NCI-H2171 (cell line): ENCODE results near the gene CKAP2L.

Source experiments
- DNase-seq: peaks from one replicate; lab custom pipeline; 2025; lab: John Stamatoyannopoulos, UW

The CKAP2L gene

DNA sequence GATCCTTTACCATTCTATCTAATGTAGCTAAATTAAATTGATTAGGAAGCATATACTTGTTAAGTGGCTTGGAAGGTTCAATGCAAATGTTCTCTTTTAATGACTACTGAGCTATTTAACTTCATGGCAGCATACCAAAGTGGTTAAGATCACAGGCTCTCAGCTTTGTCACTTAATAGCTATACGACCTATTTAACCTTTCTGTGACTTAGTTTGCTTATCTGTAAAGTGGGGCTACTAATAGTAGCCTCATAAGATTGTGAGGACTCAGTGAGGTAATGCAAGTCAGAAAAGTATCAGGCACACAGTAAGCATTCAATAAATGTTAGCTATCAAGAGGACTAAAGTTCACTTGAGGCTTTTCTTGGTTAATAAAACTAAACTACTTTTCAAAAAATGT is 4.3 kb downstream of the CKAP2L start:
- no peak for DNase-seq

- no peak for DNase-seq
Measured at GRCh38 chr2:112758711-112759110, 5.7 kb downstream of the CKAP2L start.

- no peak for DNase-seq
Measured at GRCh38 chr2:112757265-112757664, 7.1 kb downstream of the CKAP2L start.

GRCh38 chr2:112756207-112756606 is 8.2 kb downstream of the CKAP2L start:
- no peak for DNase-seq

GRCh38 chr2:112755444-112755843 is 9.0 kb downstream of the CKAP2L start:
- no peak for DNase-seq

DNA sequence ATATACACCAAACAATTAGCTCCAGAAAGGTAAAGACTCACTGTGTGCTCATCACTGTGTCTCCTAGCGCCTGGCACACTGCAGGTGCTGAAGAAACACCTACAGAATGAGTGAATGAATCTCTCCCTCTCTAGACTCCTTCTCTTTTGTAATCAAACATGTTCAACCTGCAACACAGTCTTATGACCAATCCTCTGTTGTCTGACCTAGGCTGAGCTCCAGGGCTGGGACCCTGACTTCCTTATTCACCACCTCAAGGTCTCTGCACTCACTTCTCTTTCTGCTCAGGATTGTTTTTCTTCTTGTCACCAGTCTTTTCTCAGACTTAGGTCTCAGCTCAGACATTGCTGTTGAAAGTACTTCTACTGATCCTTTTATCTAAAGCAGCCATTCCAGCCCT is 9.8 kb downstream of the CKAP2L start:
- no peak for DNase-seq

GRCh38 chr2:112752667-112753066 is 11.7 kb downstream of the CKAP2L start:
- DNase-seq: no peak

DNA sequence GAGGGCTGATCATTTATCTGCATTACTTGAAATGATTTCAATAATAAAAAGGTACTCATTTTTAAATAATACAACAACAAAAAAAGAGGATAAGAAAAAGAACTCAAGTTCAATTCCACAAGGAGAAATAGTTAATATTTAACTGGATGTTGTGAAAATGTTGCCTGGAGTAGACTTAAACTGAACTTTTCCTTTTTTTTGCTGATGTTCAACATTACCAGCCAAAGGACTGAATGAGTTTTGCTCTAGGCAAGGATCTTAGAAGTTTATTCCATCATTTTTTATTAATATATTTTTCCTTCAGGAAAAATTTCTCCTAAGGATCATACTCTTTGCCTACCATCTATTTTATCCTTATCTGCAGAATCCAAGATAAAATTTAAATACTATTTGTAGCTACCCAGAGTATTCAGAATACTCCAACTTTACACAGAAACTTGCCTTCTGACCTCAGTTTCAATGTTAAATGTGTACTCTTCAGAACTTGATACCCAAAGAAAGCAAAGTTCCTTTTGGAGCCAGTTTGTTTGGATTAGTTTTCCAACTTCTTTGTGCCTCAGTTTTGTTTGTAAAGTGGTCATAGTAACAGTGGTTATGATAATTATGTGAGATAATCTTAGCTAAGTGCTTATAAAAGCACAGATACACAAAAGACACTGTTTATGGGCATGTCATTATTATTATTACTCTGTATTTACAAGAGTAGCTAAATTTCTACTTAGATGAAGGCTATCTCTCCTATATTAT is 12.8 kb downstream of the CKAP2L start:
- no peak for DNase-seq

- no peak for DNase-seq
Measured at GRCh38 chr2:112750560-112750843, 13.9 kb downstream of the CKAP2L start.

DNA sequence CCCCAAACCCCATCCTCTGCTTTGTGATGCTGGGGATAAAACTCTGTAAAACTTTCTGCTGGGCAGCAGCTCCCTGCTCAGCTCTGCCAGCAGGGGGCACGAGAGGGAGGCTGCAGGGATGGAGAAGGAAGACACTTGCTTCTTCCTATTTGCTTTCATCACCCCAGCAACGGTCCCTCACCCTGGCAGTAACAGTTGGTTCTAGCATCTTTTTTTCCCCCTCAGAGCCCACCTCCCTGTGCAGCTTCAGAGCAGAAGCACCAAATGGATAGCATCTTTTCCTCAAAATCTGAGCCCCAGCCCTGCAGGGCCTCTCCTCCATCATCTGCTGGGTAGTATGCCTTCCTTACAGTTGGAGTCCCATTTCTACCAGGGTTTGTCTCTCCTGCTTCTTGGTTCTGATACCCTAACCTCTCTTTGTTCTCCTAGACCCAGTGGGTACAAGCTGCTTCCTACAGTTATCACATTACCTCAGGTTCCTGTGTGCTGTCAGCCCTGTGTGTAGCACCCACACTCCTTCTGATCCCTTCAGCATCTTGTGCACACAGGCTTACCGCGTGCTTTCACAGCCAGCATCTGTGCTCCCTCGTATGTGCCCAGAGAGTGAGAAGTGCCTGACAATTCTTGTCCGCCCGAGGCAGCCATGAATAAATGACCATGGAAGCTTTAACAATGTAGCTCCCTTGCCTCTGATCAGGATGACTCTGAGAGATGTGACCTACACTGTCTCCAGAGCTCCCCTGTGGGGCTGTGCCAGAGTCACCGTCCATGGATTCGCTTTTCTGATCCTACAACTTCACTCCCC is 14.5 kb downstream of the CKAP2L start:
- DNase-seq: peak; percentile 7

GRCh38 chr2:112740527-112740926 is 23.9 kb downstream of the CKAP2L start:
- no peak for DNase-seq

- no peak for DNase-seq
Measured at GRCh38 chr2:112737542-112738232, 26.7 kb downstream of the CKAP2L start.

GRCh38 chr2:112733871-112734270 is 30.5 kb downstream of the CKAP2L start:
- no peak for DNase-seq

DNA sequence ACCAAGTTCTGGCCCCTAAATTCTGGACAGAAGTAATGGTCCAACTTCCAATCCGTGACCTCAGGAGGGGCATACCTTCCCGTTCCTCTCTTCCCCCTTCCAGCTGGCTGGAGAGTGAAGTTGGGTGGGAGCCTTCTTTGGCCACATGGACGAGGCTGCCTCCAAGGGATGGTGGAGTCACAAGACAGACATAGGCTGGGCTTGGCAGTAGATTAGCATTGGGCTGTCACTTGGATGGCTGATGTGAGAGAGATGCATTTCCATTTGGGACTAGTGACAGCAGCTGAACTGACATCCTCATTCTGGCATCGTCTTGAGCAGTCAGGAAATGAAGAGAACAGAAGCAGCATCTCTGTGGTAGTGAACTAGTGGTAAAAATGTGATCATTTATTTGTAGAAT is 31.0 kb downstream of the CKAP2L start:
- DNase-seq: no peak

DNA sequence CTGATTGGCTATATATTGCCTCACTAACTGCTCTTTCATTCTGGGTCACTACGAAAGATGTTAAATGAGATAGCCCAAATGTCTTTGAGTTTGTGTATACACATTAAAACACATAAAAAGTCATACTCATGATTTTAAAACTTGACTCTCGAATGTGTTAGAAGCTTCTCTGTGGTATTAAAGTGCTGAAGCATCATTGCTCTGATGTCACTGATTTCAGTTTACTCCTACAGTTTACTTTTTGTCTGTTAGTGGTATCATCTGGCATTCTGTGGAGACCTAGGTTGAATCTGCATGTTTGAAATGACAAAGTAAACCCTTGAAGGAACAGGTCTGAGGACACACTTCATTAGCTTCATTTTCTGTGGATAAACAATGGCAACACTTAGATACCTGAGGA is 32.9 kb downstream of the CKAP2L start:
- no peak for DNase-seq

DNA sequence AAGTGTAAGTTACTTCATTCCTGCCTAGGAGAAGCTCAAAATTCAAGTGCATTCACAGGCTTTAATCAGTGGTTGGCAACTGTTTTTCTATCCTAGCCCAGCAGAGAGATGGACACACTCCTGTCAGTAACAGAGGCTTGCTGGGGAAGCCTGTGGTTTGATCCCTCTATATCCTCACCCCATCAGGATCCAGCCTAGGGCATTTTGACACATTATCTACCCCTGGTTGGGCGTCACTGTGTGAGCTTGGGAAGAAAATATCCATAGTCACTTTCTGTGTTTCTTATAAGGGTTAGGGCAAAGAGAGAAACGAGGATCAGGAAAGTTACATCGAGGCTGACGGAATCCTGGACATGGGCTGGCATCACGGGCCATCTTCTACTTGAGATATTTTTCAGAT is 33.6 kb downstream of the CKAP2L start:
- DNase-seq: no peak

GRCh38 chr2:112730216-112730615 is 34.2 kb downstream of the CKAP2L start:
- DNase-seq: no peak

GRCh38 chr2:112728378-112729175 is 35.8 kb downstream of the CKAP2L start:
- peak; percentile 14 for DNase-seq

- no peak for DNase-seq
Measured at GRCh38 chr2:112728029-112728362, 36.4 kb downstream of the CKAP2L start.

DNA sequence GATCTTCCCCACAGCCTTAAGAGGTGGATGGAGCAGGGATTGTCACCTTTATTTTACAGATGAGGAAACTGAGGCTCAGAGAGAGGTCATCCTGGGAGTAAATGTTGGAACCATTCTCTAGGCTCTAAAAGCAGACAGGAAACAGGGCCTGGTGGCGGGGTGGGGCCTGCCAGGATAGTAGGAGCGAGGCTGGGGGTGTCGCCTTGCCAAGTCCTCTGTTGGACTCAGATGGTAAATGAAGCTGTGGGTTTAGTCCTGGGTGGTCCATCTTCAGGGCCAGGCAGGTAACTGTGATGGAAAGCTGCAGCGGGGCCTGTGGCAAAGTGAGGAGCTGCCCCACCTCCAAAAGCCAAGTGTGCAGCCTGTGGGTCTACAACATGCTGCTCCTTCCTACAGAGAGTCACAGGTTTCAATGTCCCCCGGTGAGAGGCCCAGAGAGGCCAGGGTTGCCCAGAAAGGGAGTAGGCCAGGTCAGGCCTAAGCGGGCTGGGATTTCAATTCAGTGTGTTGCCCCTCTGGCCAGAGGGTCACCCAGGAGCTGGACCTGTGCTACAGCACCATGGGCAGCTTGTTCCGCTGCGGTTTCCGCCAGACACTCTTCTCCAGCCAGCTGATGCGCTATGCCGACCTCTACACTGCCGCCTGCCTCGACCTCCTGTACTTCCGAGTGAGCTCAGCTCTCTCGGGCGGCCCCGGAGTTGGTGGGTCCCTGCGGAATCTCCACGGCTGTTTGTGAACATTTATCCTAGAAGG is 37.0 kb downstream of the CKAP2L start:
- DNase-seq: no peak

DNA sequence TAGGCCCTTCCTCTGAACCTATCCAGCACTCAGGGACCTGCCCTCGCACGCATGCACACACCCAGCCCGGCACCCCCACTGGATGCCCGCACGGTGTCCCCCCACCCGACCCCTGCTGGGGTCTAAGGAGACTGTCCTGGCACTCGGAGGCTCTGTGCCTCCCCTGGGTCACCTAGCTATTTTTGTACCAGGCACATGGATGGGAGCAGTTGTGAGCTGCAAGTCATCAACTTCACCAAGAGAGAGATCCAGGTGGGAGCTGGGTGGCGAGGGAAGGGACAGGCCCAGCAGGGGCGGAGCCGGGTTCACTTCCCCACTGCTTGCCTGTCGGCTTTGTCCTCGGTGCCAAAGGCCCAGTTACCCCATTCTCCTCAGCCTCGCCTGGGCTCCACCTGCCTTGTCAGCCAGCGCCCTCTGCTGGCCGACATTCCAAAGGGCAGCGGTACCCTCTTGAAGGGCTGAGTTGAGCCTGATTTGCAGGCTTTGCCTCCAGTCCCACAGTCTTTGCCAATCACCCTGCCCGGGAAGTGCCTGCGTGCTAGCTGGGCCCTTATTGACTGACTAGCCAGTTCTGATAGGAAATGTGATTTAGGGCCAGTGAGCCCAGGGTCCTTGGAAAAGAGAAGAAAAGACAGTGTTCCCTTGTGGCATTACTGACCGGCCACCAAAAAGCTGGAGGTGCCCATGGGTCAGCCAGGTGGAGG is 37.8 kb downstream of the CKAP2L start:
- peak; percentile 72 for DNase-seq
